Measurements from ENCODE around the gene IPO13.
A peak's percentile ranks its signal among the peaks of the same experiment; 100 is the strongest.

Gene IPO13, protein sequence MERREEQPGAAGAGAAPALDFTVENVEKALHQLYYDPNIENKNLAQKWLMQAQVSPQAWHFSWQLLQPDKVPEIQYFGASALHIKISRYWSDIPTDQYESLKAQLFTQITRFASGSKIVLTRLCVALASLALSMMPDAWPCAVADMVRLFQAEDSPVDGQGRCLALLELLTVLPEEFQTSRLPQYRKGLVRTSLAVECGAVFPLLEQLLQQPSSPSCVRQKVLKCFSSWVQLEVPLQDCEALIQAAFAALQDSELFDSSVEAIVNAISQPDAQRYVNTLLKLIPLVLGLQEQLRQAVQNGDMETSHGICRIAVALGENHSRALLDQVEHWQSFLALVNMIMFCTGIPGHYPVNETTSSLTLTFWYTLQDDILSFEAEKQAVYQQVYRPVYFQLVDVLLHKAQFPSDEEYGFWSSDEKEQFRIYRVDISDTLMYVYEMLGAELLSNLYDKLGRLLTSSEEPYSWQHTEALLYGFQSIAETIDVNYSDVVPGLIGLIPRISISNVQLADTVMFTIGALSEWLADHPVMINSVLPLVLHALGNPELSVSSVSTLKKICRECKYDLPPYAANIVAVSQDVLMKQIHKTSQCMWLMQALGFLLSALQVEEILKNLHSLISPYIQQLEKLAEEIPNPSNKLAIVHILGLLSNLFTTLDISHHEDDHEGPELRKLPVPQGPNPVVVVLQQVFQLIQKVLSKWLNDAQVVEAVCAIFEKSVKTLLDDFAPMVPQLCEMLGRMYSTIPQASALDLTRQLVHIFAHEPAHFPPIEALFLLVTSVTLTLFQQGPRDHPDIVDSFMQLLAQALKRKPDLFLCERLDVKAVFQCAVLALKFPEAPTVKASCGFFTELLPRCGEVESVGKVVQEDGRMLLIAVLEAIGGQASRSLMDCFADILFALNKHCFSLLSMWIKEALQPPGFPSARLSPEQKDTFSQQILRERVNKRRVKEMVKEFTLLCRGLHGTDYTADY
- 15.4 to 22.8 (median 20.7) reads per million in 3 donors for total RNA-seq

GRCh38 chr1:43946236-43947060 lies at the start of gene IPO13:
Gene IPO13 (plus strand): TSS chr1:43946950. CDS start chr1:43947601, 651 bp downstream.
- Histone ChIP-seq H3K27me3 (replicated peaks; ENCODE audit: control insufficient read depth, insufficient read depth, low read length, poor library complexity, severe bottlenecking) (no peaks in the 10 kb centered on the region), H3K9me3 (ENCODE audit: control insufficient read depth, low read length) (no peaks in the 10 kb centered on the region), H3K36me3 (ENCODE audit: control insufficient read depth, insufficient read depth, low read length) (no peaks in the 10 kb centered on the region), H3K4me1 (ENCODE audit: control insufficient read depth, insufficient read depth, low read length, poor library complexity, severe bottlenecking) (peaks cover 24% of the 10 kb centered on the region), H3K27ac (ENCODE audit: insufficient read depth, low read length, poor library complexity, severe bottlenecking) (peak within 1 kb of the TSS; percentile 98), H3K4me3 (ENCODE audit: insufficient read depth, low read depth, low read length, poor library complexity, severe bottlenecking) (peak within 1 kb of the TSS; percentile 80)
- DNase-seq: peak; percentile 80 to 92 (median 89)

DNA sequence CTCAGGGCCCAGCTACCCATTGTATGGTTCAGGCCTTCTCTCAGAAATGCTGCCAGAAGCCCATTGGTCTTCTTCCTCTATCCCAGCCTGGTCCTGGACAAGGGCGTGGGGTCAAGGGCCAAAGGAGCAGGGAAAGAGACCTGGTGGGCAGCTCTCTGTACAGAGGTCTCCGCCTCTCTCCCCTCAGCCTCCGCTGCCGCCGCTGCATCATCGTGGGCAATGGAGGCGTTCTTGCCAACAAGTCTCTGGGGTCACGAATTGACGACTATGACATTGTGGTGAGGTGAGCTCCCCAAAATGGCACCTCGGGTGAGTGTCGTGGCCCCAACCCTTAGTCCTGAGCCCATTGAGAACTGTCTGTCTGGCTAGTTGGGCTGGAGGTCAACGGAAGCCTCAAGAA lies 47.8 kb upstream of the IPO13 start:
- no peak for DNase-seq
- H3K9me3 ChIP-seq (ENCODE audit: control insufficient read depth, low read length): no peaks in the 10 kb centered on the region
- H3K4me3 ChIP-seq (ENCODE audit: insufficient read depth, low read depth, low read length, poor library complexity, severe bottlenecking): no peak overlapping the region
- H3K27ac ChIP-seq (ENCODE audit: insufficient read depth, low read length, poor library complexity, severe bottlenecking): no peak overlapping the region
- no peaks in the 10 kb centered on the region for H3K4me1 ChIP-seq (ENCODE audit: control insufficient read depth, insufficient read depth, low read length, poor library complexity, severe bottlenecking)
- H3K27me3 ChIP-seq (replicated peaks; ENCODE audit: control insufficient read depth, insufficient read depth, low read length, poor library complexity, severe bottlenecking): no peaks in the 10 kb centered on the region
- H3K36me3 ChIP-seq (ENCODE audit: control insufficient read depth, insufficient read depth, low read length): peaks cover 4% of the 10 kb centered on the region

GRCh38 chr1:43900386-43900785 lies 46.4 kb upstream of the IPO13 start:
- Histone ChIP-seq H3K4me1 (ENCODE audit: control insufficient read depth, insufficient read depth, low read length, poor library complexity, severe bottlenecking) (no peaks in the 10 kb centered on the region), H3K27me3 (replicated peaks; ENCODE audit: control insufficient read depth, insufficient read depth, low read length, poor library complexity, severe bottlenecking) (no peaks in the 10 kb centered on the region), H3K27ac (ENCODE audit: insufficient read depth, low read length, poor library complexity, severe bottlenecking) (no peak overlapping the region), H3K9me3 (ENCODE audit: control insufficient read depth, low read length) (no peaks in the 10 kb centered on the region), H3K4me3 (ENCODE audit: insufficient read depth, low read depth, low read length, poor library complexity, severe bottlenecking) (no peak overlapping the region), H3K36me3 (ENCODE audit: control insufficient read depth, insufficient read depth, low read length) (peaks cover 4% of the 10 kb centered on the region)
- DNase-seq: no peak

DNA sequence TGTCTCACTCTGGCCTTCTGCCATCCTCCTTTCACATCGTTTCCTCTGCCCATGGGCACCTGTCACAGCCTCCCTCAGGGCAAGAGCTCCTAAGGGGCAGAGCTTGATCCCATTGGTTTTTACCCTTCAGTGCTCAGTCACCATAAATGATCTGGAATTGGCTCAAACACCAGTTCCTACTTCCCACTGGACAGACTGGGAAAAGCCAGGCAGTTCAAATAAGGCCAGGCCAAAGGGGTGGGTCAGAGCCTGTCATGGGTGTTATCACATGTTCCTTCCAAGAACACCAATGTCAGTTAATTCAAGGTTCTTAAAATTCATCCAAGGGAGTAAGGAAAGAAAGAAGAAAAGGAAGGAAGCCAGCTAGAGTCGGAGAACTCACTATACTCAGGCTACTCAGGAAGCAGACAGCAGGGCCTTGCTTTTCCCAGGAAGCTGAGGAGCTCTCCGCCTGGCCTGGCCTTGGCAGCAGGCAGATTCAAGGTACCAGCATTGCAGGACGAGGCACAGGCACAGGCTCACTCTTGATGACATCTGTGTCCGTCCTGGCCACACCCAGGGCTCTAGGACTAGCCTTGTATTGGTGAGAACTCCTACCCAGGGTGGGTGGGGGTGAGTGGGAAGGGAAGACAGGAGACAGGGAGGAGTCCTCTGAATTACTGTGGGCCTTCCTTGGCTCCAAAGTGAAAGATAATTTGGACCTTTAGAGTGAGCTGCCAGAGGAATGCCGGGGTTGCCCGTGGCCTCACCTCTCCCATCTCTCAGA lies 45.4 kb upstream of the IPO13 start:
- Histone ChIP-seq H3K9me3 (ENCODE audit: control insufficient read depth, low read length) (no peaks in the 10 kb centered on the region), H3K4me1 (ENCODE audit: control insufficient read depth, insufficient read depth, low read length, poor library complexity, severe bottlenecking) (no peaks in the 10 kb centered on the region), H3K36me3 (ENCODE audit: control insufficient read depth, insufficient read depth, low read length) (no peaks in the 10 kb centered on the region), H3K4me3 (ENCODE audit: insufficient read depth, low read depth, low read length, poor library complexity, severe bottlenecking) (no peak overlapping the region), H3K27ac (ENCODE audit: insufficient read depth, low read length, poor library complexity, severe bottlenecking) (no peak overlapping the region), H3K27me3 (replicated peaks; ENCODE audit: control insufficient read depth, insufficient read depth, low read length, poor library complexity, severe bottlenecking) (no peaks in the 10 kb centered on the region)
- DNase-seq: no peak

DNA sequence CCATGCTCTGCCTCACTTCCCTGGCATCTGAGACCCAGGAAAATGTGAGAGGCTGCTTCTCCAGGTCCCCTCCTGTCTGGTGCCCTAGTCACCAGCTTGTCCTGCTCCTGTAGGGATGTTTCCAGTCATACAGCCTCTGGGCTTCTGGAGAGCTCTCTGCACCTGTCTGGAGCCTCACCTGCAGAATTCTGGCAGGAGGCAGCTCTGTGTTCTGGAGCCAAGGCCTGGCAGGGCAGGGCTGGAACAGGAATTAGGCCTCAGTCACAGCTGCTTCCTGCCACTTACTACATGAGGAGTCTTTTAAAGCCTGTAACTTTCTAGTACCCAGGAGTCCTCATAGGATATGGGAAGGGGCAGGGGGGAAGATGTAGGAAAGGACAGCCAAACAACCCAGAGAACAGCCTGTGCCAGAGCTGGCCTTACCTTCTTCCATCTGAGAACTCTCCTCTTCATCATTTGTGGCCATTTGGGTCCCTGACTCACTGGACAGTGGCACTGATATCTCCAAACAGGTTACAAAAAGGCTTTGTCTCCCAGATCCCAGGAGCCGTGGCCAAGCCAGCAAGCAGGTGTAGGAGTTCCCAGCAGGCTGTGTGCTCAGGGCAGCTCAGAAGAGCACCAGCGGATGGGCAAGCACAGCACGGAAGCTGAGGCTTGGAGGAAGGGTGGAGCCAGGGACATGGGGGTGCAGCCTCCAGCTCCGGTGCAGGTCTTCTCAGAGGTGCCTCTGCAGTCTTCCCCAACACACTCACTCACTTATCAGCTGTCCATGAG lies 44.5 kb upstream of the IPO13 start:
- Histone ChIP-seq H3K27me3 (replicated peaks; ENCODE audit: control insufficient read depth, insufficient read depth, low read length, poor library complexity, severe bottlenecking) (no peaks in the 10 kb centered on the region), H3K27ac (ENCODE audit: insufficient read depth, low read length, poor library complexity, severe bottlenecking) (no peak overlapping the region), H3K4me3 (ENCODE audit: insufficient read depth, low read depth, low read length, poor library complexity, severe bottlenecking) (no peak overlapping the region), H3K9me3 (ENCODE audit: control insufficient read depth, low read length) (no peaks in the 10 kb centered on the region), H3K36me3 (ENCODE audit: control insufficient read depth, insufficient read depth, low read length) (no peaks in the 10 kb centered on the region), H3K4me1 (ENCODE audit: control insufficient read depth, insufficient read depth, low read length, poor library complexity, severe bottlenecking) (no peaks in the 10 kb centered on the region)
- DNase-seq: no peak

DNA sequence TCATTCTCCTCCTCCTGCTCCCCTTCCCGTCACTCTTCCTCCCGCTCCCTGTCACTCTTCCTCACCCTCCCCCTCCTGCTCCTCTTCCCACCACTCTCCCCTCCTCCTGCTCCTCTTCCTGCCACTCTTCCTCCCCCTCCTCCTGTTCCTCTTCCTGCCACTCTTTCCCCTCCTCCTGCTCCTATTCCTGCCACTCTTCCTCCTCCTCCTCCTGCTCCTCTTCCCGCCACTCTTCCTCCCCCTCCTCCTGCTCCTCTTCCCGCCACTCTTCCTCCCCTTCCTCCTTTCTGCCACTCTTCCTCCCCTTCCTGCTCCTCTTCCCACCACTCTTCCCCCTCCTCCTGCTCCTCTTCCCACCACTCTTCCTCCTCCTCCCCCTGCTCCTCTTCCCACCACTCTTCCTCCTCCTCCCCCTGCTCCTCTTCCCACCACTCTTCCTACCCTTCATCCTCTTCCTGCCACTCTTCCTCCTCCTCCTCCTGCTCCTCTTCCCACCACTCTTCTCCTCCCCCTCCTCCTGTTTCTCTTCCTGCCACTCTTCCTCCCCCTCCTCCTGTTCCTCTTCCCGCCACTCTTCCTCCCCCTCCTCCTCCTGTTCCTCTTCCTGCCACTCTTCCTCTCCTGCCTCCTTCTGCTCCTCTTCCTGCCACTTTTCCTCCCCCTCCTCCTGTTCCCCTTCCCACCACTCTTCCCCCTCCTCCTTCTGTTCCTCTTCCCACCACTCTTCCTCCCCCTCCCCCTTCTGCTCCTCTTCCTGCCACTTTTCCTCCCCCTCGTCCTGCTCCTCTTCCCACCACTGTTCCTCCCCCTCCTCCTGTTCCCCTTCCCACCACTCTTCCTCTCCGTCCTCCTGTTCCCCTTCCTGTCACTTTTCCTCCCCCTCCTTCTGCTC lies 41.8 kb upstream of the IPO13 start:
- DNase-seq: no peak
- Histone ChIP-seq H3K36me3 (ENCODE audit: control insufficient read depth, insufficient read depth, low read length) (no peaks in the 10 kb centered on the region), H3K4me1 (ENCODE audit: control insufficient read depth, insufficient read depth, low read length, poor library complexity, severe bottlenecking) (no peaks in the 10 kb centered on the region), H3K4me3 (ENCODE audit: insufficient read depth, low read depth, low read length, poor library complexity, severe bottlenecking) (no peak overlapping the region), H3K9me3 (ENCODE audit: control insufficient read depth, low read length) (no peaks in the 10 kb centered on the region), H3K27me3 (replicated peaks; ENCODE audit: control insufficient read depth, insufficient read depth, low read length, poor library complexity, severe bottlenecking) (no peaks in the 10 kb centered on the region), H3K27ac (ENCODE audit: insufficient read depth, low read length, poor library complexity, severe bottlenecking) (no peak overlapping the region)

DNA sequence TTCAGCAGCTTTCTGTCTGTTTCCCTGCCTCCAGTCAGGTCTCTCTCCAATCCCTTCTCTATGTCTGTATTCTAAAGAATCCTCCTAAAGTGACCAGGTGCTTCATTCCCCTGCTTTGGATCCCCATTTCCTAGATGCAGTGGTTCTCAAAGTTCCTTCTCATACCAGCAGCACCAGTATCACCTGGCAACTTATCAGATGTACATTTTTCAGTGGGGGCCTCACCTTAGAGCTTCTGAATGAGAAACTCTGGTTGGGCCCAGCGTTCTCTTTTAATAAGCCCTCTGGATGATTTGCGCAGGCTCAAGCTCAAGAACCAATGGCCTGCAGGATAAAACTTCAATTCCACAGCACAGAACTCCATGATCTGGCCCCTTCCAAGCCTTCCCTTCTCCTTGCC lies 38.5 kb upstream of the IPO13 start:
- Histone ChIP-seq H3K4me3 (ENCODE audit: insufficient read depth, low read depth, low read length, poor library complexity, severe bottlenecking) (no peak overlapping the region), H3K4me1 (ENCODE audit: control insufficient read depth, insufficient read depth, low read length, poor library complexity, severe bottlenecking) (no peaks in the 10 kb centered on the region), H3K36me3 (ENCODE audit: control insufficient read depth, insufficient read depth, low read length) (no peaks in the 10 kb centered on the region), H3K27me3 (replicated peaks; ENCODE audit: control insufficient read depth, insufficient read depth, low read length, poor library complexity, severe bottlenecking) (no peaks in the 10 kb centered on the region), H3K9me3 (ENCODE audit: control insufficient read depth, low read length) (no peaks in the 10 kb centered on the region), H3K27ac (ENCODE audit: insufficient read depth, low read length, poor library complexity, severe bottlenecking) (no peak overlapping the region)
- no peak for DNase-seq

DNA sequence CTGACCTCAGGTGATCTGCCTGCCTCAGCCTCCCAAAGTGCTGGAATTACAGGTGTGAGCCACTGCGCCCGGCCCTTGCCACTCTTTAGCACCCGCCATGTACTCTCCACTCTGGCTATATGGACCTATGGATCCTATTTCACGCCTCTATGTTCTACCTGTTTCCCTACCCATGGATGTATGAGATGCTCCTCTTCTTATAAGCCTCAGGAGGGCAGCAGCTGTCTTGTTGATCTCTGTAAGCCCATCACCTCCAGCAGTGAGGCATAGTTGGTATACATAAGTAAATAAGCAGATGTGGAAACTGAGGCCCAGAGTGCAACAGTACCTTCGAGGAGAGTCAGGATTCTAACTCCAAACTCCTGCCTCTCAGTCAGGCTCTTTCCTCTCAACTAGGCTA lies 37.9 kb upstream of the IPO13 start:
- no peak overlapping the region for H3K4me3 ChIP-seq (ENCODE audit: insufficient read depth, low read depth, low read length, poor library complexity, severe bottlenecking)
- DNase-seq: no peak
- H3K27ac ChIP-seq (ENCODE audit: insufficient read depth, low read length, poor library complexity, severe bottlenecking): no peak overlapping the region
- no peaks in the 10 kb centered on the region for H3K36me3 ChIP-seq (ENCODE audit: control insufficient read depth, insufficient read depth, low read length)
- H3K9me3 ChIP-seq (ENCODE audit: control insufficient read depth, low read length): no peaks in the 10 kb centered on the region
- H3K4me1 ChIP-seq (ENCODE audit: control insufficient read depth, insufficient read depth, low read length, poor library complexity, severe bottlenecking): no peaks in the 10 kb centered on the region
- H3K27me3 ChIP-seq (replicated peaks; ENCODE audit: control insufficient read depth, insufficient read depth, low read length, poor library complexity, severe bottlenecking): no peaks in the 10 kb centered on the region
